T-helper 1 cell treated with Interleukin-12 subunit alpha and Interleukin-12 subunit beta and Interleukin-4 antibody, amounts not matched to agents 30 μg/mL and 1 μg/mL, for 36 hours (primary cell): ENCODE results near the gene CEP170B.
"Not testable (repeated sequence)": the region's sequence is repeated elsewhere in the genome, so short reads cannot be mapped to it uniquely, and the experiment has no call there.

ENCODE experiments used
- H3K27ac Mint-ChIP-seq: one replicate; pipeline ENCODE4 v1.8.0; 2021; ENCODE audit warnings: mild to moderate bottlenecking, mixed read lengths
- H3K27me3 Mint-ChIP-seq: one replicate; pipeline ENCODE4 v1.8.0; 2021; ENCODE audit warnings: low read depth, mixed read lengths
- H3K36me3 Mint-ChIP-seq: one replicate; pipeline ENCODE4 v1.8.0; 2021; ENCODE audit warnings: low read depth, mixed read lengths
- H3K4me1 Mint-ChIP-seq: one replicate; pipeline ENCODE4 v1.8.0; 2021; ENCODE audit warnings: low read depth, mixed read lengths
- H3K4me3 Mint-ChIP-seq: one replicate; pipeline ENCODE4 v1.8.0; 2021; ENCODE audit warnings: mild to moderate bottlenecking, moderate library complexity, mixed read lengths
- H3K9me3 Mint-ChIP-seq: one replicate; pipeline ENCODE4 v1.8.0; 2021; ENCODE audit warnings: mixed read lengths

The CEP170B gene

GRCh38 chr14:104917116-104917515 lies 52.0 kb downstream of the CEP170B start:
- no peaks in the 10 kb centered on the region for H3K36me3 Mint-ChIP-seq
- no peaks in the 10 kb centered on the region for H3K4me1 Mint-ChIP-seq
- peaks cover 20% of the 10 kb centered on the region for H3K27me3 Mint-ChIP-seq
- no peak overlapping the region for H3K4me3 Mint-ChIP-seq
- peaks cover 1% of the 10 kb centered on the region for H3K9me3 Mint-ChIP-seq
- no peak overlapping the region for H3K27ac Mint-ChIP-seq

DNA sequence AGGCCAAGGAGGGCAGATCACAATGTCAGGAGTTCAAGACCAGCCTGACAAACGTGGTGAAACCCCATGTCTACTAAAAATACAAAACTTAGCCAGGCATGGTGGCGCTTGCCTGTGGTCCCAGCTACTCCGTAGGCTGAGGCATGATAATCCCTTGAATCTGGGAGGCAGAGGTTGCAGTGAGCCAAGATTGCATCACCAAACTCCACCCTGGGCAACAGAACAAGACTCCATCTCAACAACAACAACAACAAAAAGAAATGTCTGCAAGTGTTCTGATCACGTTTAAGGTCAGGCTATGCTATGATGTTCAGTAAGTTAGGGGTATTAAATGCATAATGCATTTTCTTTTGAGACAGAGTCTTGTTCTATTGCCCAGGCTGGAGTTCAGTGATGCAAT lies 52.9 kb downstream of the CEP170B start:
- no peak overlapping the region for H3K27ac Mint-ChIP-seq
- H3K4me1 Mint-ChIP-seq: no peaks in the 10 kb centered on the region
- H3K9me3 Mint-ChIP-seq: no peaks in the 10 kb centered on the region
- H3K27me3 Mint-ChIP-seq: peaks cover 20% of the 10 kb centered on the region
- H3K4me3 Mint-ChIP-seq: no peak overlapping the region
- H3K36me3 Mint-ChIP-seq: no peaks in the 10 kb centered on the region

DNA sequence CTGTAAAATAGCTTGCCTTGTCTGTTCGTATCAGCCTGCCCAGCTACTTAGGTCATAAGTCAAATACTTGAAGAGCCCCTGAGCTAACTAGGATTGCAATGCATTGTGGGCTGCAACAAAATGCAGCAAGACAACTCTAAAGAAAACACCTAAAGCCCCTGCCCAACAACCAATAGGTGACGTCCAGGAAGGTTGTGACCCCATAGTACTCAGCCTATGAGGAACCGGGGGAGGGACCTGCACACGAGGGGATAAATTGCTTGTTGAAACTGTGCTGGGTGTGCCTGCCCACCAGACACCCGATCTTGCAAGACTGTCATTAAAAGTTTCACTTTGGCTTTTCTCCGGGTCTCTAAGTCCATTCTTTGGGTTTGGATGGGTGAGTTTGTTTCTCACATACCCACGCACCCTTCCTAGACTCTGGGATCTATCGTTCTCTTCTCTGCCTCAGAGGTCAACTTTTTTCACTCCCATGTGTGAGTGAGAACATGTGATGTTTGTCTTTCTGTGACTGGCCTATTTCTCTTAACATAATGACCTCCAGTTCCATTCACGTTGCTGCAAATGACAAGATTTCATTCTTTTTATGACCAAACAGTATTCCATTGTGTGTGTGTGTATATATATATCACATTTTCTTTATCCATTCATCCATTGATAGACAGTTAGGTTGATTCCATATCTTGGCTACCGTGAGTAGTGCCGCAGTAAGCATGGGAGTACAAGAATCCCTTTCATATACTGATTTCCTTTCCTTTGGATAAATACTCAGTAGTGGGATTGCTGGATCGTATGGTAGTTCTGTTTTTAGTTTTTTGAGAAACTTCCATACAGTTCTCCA lies 54.3 kb downstream of the CEP170B start:
- H3K27ac Mint-ChIP-seq, H3K4me3 Mint-ChIP-seq: not testable (repeated sequence)

GRCh38 chr14:104919993-104920315 lies 54.9 kb downstream of the CEP170B start:
- H3K4me3 Mint-ChIP-seq: no peak overlapping the region
- no peaks in the 10 kb centered on the region for H3K4me1 Mint-ChIP-seq
- no peaks in the 10 kb centered on the region for H3K36me3 Mint-ChIP-seq
- peaks cover 12% of the 10 kb centered on the region for H3K27me3 Mint-ChIP-seq
- H3K27ac Mint-ChIP-seq: no peak overlapping the region
- no peaks in the 10 kb centered on the region for H3K9me3 Mint-ChIP-seq

More for the DNA sequence above, 54.3 kb downstream of the CEP170B start:
- peaks cover 16% of the 10 kb centered on the region for H3K27me3 Mint-ChIP-seq
- H3K4me1 Mint-ChIP-seq, H3K9me3 Mint-ChIP-seq, H3K36me3 Mint-ChIP-seq: not testable (repeated sequence)

DNA sequence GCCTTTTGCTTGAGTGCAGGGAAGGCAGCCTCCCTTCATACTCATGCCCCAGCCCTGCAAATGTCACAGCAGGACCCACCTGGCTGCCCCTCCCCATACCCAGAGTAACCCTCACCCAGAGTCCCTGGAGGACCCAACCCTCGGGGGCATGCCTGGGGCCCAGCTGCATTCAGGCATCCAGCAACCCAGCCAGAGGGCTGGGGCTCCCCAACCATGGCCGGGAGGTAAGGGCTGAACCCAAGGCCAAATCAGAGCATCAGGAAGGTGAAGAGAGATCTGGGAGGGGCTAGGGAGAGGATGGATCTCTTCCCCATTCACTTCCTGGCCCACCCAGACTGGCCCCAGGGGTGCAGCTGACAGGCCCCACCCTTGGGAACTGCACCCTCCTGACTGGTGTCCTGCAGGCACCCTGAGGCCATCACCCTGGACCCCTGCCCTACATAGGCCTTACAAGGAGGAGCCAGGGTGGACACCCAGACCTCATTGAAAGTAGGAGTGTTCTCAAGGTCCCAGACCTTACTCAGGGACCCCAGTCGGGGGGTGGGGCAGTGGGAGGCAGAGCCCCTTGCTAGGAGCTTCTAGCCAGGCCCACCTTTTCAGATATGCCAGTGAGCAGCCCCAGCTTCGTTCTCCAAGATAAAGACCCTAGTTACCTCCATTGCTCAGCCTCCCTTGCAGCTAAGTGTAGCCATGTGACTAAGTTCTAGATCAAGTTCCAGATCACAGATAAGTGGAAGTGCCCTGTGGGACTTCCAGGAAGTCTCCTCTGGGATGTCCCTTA lies 58.8 kb downstream of the CEP170B start:
- H3K36me3 Mint-ChIP-seq: no peaks in the 10 kb centered on the region

DNA sequence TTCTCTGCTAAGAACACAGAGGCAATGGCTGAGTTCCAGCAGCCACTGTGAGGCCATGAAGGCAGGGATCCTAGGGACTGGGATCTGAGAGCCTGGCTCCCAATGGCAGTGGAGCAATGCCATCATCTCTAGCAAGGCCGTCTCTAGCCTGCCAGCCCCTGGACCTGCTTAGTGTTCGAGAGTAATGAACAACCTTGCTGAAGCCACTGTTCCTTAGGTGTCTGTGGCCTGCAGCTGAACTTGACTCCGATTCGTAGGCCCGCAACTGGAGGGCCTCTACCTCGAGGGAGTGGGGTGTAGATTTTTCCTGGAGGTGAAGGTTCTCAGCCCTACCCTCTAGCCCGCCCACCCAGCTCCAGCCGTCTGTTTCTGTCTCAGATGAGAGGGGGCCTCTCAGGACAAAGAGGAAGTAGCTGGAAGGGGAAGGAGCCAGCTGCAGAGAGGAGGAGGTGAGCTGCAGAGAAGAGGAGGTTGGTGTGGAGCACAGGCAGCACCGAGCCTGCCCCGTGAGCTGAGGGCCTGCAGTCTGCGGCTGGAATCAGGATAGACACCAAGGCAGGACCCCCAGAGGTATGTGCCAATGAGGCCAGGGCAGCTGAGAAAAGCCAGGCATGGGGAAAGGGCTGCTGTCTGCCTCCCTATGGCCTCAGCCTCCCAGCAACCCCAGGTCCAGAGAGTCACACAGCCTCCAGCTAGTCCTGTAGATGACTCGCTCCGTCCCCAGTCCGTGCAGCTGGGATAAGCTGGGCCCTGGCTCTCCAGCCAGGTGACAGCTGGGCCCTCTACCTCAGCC lies 59.5 kb downstream of the CEP170B start, which contains the start of gene PLD4:
Gene PLD4 (plus strand): TSS at position 459 of the 793 bp plus-strand sequence. CDS start 2,262 bp downstream, outside the sequence.
- Mint-ChIP-seq H3K9me3 (no peaks in the 10 kb centered on the region), H3K27ac (no peak within 1 kb of the TSS), H3K4me1 (no peaks in the 10 kb centered on the region), H3K36me3 (no peaks in the 10 kb centered on the region), H3K27me3 (peaks cover 3% of the 10 kb centered on the region), H3K4me3 (no peak within 1 kb of the TSS)

More for the DNA sequence above, 58.8 kb downstream of the CEP170B start:
- Mint-ChIP-seq H3K9me3 (no peaks in the 10 kb centered on the region), H3K27me3 (peaks cover 5% of the 10 kb centered on the region), H3K4me1 (no peaks in the 10 kb centered on the region), H3K27ac (no peak overlapping the region), H3K4me3 (no peak overlapping the region)

DNA sequence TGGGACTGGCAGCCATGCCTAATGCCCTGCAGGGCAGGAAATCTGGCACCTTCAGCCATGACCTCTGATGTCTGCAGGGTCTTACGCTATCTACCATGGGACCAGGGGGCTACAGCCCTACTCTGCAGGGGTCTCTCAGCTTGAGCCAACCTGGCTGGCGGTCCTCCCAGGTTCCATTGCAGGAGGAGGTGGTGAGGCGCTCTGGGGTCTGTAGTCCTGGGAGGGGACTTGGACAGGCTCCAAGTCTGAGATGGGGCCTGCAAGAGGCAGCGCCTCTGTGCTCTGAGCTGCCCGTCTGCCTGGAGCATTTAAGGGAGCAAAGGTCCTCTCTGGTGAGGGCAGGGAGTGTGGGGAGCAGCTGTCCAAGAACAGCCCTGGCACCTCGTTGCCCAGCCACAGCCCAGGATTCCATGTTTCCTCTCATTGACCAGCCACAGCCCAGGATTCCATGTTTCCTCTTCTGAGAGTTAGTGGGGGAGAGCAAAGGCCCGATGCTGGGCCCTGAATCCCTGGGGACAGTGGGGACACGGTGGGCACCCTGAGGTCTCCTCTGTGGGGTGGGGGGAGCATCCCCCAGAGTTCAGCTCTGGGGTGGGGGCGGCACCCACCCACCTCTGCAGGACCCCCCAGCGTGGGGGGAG lies 60.3 kb downstream of the CEP170B start:
- no peaks in the 10 kb centered on the region for H3K36me3 Mint-ChIP-seq
- H3K4me1 Mint-ChIP-seq: no peaks in the 10 kb centered on the region
- no peaks in the 10 kb centered on the region for H3K27me3 Mint-ChIP-seq
- no peak overlapping the region for H3K27ac Mint-ChIP-seq
- H3K9me3 Mint-ChIP-seq: no peaks in the 10 kb centered on the region
- H3K4me3 Mint-ChIP-seq: no peak overlapping the region

DNA sequence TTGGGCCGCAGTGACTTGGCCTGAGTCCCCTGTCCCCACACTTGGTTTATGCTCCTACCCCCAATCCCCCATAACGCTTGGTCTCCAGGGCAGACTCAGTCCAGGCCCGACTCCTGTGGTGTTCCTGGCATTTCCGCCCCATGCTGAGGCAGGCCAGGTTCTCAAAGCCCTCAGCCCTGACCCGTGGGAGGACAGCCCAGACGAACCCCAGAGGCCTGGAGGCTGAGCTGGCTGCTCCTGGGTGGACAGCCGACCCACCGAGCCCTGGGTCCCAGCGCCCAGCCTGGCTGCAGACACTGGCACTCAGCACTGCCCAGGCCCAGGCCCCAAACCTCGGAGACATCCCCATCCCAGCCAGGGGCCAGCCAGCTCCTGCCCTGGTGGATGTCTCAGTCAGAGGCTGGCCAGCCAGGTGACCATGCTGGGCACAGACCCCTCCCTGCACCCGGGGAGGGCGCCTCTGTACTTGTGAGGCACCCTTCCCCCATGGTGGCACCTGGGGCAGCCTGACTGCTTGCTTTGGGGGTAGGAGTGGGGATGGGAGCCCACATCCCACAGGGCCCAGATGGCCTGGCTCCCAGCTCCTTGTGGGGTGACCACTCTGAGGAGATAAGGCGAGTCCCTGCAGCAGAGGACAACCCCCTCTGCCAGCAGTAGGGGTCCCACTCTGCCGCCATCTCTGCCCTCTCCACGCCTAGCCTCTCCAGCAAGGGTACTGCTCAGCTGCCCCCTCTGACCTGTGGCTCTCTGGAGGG lies 61.0 kb downstream of the CEP170B start:
- H3K27ac Mint-ChIP-seq: no peak overlapping the region
- H3K36me3 Mint-ChIP-seq: no peaks in the 10 kb centered on the region
- H3K9me3 Mint-ChIP-seq: no peaks in the 10 kb centered on the region
- H3K4me1 Mint-ChIP-seq: no peaks in the 10 kb centered on the region
- H3K4me3 Mint-ChIP-seq: no peak overlapping the region
- H3K27me3 Mint-ChIP-seq: no peaks in the 10 kb centered on the region

GRCh38 chr14:104926619-104927431 lies 61.8 kb downstream of the CEP170B start:
- no peaks in the 10 kb centered on the region for H3K27me3 Mint-ChIP-seq
- H3K27ac Mint-ChIP-seq: no peak overlapping the region
- H3K4me3 Mint-ChIP-seq: no peak overlapping the region
- no peaks in the 10 kb centered on the region for H3K36me3 Mint-ChIP-seq
- no peaks in the 10 kb centered on the region for H3K4me1 Mint-ChIP-seq
- no peaks in the 10 kb centered on the region for H3K9me3 Mint-ChIP-seq

DNA sequence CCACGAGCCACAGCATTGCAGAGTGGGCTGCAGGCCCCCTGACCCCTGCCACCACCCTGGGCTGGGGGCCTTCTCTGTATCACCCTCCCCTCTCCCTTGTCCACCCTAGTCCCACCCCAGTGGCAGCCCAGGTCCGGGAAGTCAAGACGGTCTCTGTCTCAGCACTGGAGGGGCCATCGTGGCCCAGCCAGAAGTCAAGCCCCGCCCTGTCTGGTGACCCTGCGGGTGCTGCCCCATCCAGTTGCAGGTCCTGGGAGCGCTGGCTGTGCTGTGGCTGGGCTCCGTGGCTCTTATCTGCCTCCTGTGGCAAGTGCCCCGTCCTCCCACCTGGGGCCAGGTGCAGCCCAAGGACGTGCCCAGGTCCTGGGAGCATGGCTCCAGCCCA lies 62.4 kb downstream of the CEP170B start:
- Mint-ChIP-seq H3K4me1 (no peaks in the 10 kb centered on the region), H3K27ac (no peak overlapping the region), H3K36me3 (no peaks in the 10 kb centered on the region), H3K9me3 (no peaks in the 10 kb centered on the region), H3K4me3 (no peak overlapping the region), H3K27me3 (no peaks in the 10 kb centered on the region)

DNA sequence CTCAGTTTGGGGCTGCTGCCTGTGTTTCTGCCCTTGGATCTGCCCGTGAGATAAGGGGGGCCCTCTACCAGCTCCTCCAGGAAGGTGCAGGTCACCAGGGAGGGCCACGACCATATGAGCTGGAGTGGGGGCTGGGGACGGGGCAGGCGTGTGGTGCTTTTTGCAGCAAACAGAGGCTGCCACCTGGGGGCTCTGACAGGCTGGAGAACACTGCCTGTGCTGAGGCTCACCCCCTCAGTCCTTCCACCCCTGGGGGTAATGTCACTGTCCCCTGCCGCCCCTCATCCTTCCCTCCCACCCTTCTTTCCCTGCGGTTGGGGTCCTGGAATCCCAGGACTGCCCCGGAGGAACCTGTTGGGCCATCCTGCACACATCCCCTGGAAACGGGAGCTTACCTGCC lies 62.8 kb downstream of the CEP170B start:
- Mint-ChIP-seq H3K4me1 (no peaks in the 10 kb centered on the region), H3K4me3 (no peak overlapping the region), H3K27ac (no peak overlapping the region), H3K27me3 (no peaks in the 10 kb centered on the region), H3K9me3 (no peaks in the 10 kb centered on the region), H3K36me3 (no peaks in the 10 kb centered on the region)

DNA sequence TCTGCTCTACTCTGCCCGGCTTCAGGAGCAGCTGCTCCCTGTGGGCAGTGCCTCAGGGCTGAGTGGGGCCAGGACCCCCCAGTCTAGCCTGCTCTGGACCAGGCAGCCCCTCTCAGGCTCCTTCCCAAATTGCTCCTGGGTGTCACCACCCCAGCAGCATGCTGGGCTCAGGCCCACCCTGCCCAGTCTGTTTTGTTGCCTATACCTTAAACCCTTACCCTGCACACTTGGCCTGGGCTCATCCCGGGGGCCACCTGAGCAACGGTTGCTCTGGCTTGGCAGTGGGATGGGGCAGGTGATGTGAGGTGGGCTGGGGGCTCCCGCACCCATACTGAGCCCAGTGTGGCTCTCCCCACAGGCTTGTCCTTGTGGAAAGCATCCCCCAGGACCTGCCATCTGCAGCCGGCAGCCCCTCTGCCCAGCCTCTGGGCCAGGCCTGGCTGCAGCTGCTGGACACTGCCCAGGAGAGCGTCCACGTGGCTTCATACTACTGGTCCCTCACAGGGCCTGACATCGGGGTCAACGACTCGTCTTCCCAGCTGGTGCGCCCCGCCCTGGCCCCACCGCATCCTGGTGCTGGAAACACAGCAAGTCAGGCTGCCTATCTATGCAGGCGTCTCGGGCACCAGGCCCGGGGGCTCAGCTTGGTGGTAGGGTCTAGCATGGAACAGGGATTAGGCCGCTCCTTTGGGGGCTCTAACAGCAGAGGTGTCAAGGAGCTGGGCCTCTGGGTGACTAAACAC lies 63.5 kb downstream of the CEP170B start:
- no peaks in the 10 kb centered on the region for H3K36me3 Mint-ChIP-seq
- H3K4me1 Mint-ChIP-seq: no peaks in the 10 kb centered on the region
- H3K27ac Mint-ChIP-seq: no peak overlapping the region
- H3K4me3 Mint-ChIP-seq: no peak overlapping the region
- no peaks in the 10 kb centered on the region for H3K27me3 Mint-ChIP-seq
- H3K9me3 Mint-ChIP-seq: no peaks in the 10 kb centered on the region
